Skeletal muscle tissue (tissue), 4 donors: Measurements from ENCODE around the gene EPHB3. TPM values are rescaled to one million over a fixed set of nuclear protein-coding genes. Genes with fewer than 3 reads are reported as not detected.
A peak's percentile ranks its signal among the peaks of the same experiment; 100 is the strongest.

ENCODE experiments used
- H3K27ac ChIP-seq: one replicate; pipeline ENCODE4 v1.7.0; 2013; ENCODE audit warnings: mild to moderate bottlenecking, low read depth, low read length, inconsistent platforms
- H3K27me3 ChIP-seq, 3 donors: one replicate each; pipeline ENCODE4 v1.7.0; 2013; ENCODE audit warnings: low read length in 3 of 3; ENCODE audit not compliant: control insufficient read depth in 3 of 3, insufficient read depth in 3 of 3
- H3K36me3 ChIP-seq, 3 donors: one replicate each; pipeline ENCODE4 v1.7.0; 2013; ENCODE audit warnings: low read length in 3 of 3; ENCODE audit not compliant: control insufficient read depth in 3 of 3, insufficient read depth in 3 of 3
- H3K4me1 ChIP-seq, 3 donors: one replicate each; pipeline ENCODE4 v1.7.0; 2013; ENCODE audit warnings: low read length in 3 of 3, mild to moderate bottlenecking in 3 of 3; ENCODE audit not compliant: control insufficient read depth in 3 of 3, insufficient read depth in 3 of 3
- H3K4me3 ChIP-seq, 3 donors: one replicate each; pipeline ENCODE4 v1.7.0; 2013; ENCODE audit warnings: low read length in 3 of 3
- H3K9ac ChIP-seq, 3 donors: one replicate each; pipeline ENCODE4 v1.7.0; 2013; ENCODE audit warnings: low read length in 3 of 3, mild to moderate bottlenecking in 3 of 3, moderate library complexity in 2 of 3, low read depth in 1 of 3
- H3K9me3 ChIP-seq, 3 donors: one replicate each; pipeline ENCODE4 v1.7.0; 2013; ENCODE audit warnings: low read length in 3 of 3; ENCODE audit not compliant: control insufficient read depth in 3 of 3
- total RNA-seq: library from RNA; depleted of rRNA; stranded (reverse); fragments of >200 nt; gene quantifications from one replicate; pipeline ENCODE4 v1.2.3, GENCODE V29; 2014
- donor health status: Osteomylitis.

EPHB3 gene
- total RNA-seq, 1 donor from 2014 or later = 27.7 TPM

- H3K9ac ChIP-seq = no peak overlapping the region
- H3K9me3 ChIP-seq = no peaks in the 10 kb centered on the region
- H3K36me3 ChIP-seq = no peaks in the 10 kb centered on the region
- peaks cover 0 to 12% (median 6%) of the 10 kb centered on the region in 3 donors for H3K4me1 ChIP-seq
- no peak overlapping the region for H3K4me3 ChIP-seq
- H3K27me3 ChIP-seq = peaks cover 17 to 35% (median 21%) of the 10 kb centered on the region in 3 donors
- no peak overlapping the region for H3K27ac ChIP-seq
Measured at GRCh38 chr3:184552863-184553262, 8.7 kb upstream of the EPHB3 start.

- Histone ChIP-seq H3K4me3 (no peak overlapping the region), H3K27me3 (peaks cover 22 to 40% (median 25%) of the 10 kb centered on the region in 3 donors), H3K4me1 (peaks cover 0 to 12% (median 6%) of the 10 kb centered on the region in 3 donors), H3K27ac (no peak overlapping the region), H3K36me3 (no peaks in the 10 kb centered on the region), H3K9me3 (no peaks in the 10 kb centered on the region), H3K9ac (no peak overlapping the region)
Measured at GRCh38 chr3:184553385-184553784, 8.2 kb upstream of the EPHB3 start.

GRCh38 chr3:184554461-184554860, 7.1 kb upstream of the EPHB3 start:
- Histone ChIP-seq H3K27me3 (peaks cover 28 to 49% (median 34%) of the 10 kb centered on the region in 3 donors), H3K4me3 (no peak overlapping the region), H3K36me3 (no peaks in the 10 kb centered on the region), H3K4me1 (peaks cover 0 to 15% (median 6%) of the 10 kb centered on the region in 3 donors), H3K27ac (no peak overlapping the region), H3K9me3 (no peaks in the 10 kb centered on the region), H3K9ac (no peak overlapping the region)

GRCh38 chr3:184556582-184557347, 4.8 kb upstream of the EPHB3 start:
- Histone ChIP-seq H3K9ac (no peak overlapping the region), H3K27ac (no peak overlapping the region), H3K4me3 (no peak overlapping the region), H3K36me3 (no peaks in the 10 kb centered on the region), H3K27me3 (peaks cover 28 to 58% (median 50%) of the 10 kb centered on the region in 3 donors), H3K9me3 (no peaks in the 10 kb centered on the region), H3K4me1 (peaks cover 10 to 20% (median 17%) of the 10 kb centered on the region in 3 donors)

- H3K4me3 ChIP-seq = no peak overlapping the region
- peaks cover 28 to 58% (median 50%) of the 10 kb centered on the region in 3 donors for H3K27me3 ChIP-seq
- no peaks in the 10 kb centered on the region for H3K36me3 ChIP-seq
- H3K9ac ChIP-seq = no peak overlapping the region
- H3K27ac ChIP-seq = no peak overlapping the region
- H3K4me1 ChIP-seq = peaks cover 10 to 21% (median 17%) of the 10 kb centered on the region in 3 donors
- H3K9me3 ChIP-seq = no peaks in the 10 kb centered on the region
Measured at GRCh38 chr3:184557348-184557950, 4.1 kb upstream of the EPHB3 start.

- Histone ChIP-seq H3K27me3 (peaks cover 28 to 52% (median 50%) of the 10 kb centered on the region in 3 donors), H3K36me3 (no peaks in the 10 kb centered on the region), H3K4me3 (no peak overlapping the region), H3K9ac (no peak overlapping the region), H3K4me1 (peaks cover 10 to 21% (median 20%) of the 10 kb centered on the region in 3 donors), H3K27ac (no peak overlapping the region), H3K9me3 (no peaks in the 10 kb centered on the region)
Measured at GRCh38 chr3:184558726-184559125, 2.9 kb upstream of the EPHB3 start.

GRCh38 chr3:184559336-184559735, 2.2 kb upstream of the EPHB3 start:
- H3K27ac ChIP-seq = no peak overlapping the region
- peaks cover 28 to 50% (median 49%) of the 10 kb centered on the region in 3 donors for H3K27me3 ChIP-seq
- no peaks in the 10 kb centered on the region for H3K9me3 ChIP-seq
- peak overlapping the region in 1 of 3 donors; percentile 26 for H3K9ac ChIP-seq
- H3K4me3 ChIP-seq = no peak overlapping the region
- H3K36me3 ChIP-seq = no peaks in the 10 kb centered on the region
- H3K4me1 ChIP-seq = peaks cover 10 to 22% (median 21%) of the 10 kb centered on the region in 3 donors

GRCh38 chr3:184560531-184560930, 1.1 kb upstream of the EPHB3 start:
- Histone ChIP-seq H3K27me3 (peaks cover 28 to 47% (median 43%) of the 10 kb centered on the region in 3 donors), H3K9me3 (no peaks in the 10 kb centered on the region), H3K4me3 (peak overlapping the region; percentile 70 to 71 (median 70)), H3K27ac (no peak overlapping the region), H3K4me1 (peaks cover 10 to 23% (median 22%) of the 10 kb centered on the region in 3 donors), H3K9ac (peak overlapping the region; percentile 14 to 70 (median 34)), H3K36me3 (no peaks in the 10 kb centered on the region)

GRCh38 chr3:184561913-184562877, 610 bp downstream of the EPHB3 start:
- no peaks in the 10 kb centered on the region for H3K36me3 ChIP-seq
- no peaks in the 10 kb centered on the region for H3K9me3 ChIP-seq
- peak overlapping the region in 1 of 3 donors; percentile 62 for H3K9ac ChIP-seq
- peaks cover 12 to 34% (median 28%) of the 10 kb centered on the region in 3 donors for H3K27me3 ChIP-seq
- peak overlapping the region in 2 of 3 donors; percentile 69 to 71 for H3K4me3 ChIP-seq
- H3K27ac ChIP-seq = no peak overlapping the region
- peaks cover 10 to 25% (median 25%) of the 10 kb centered on the region in 3 donors for H3K4me1 ChIP-seq
